DMS79 (cell line): ENCODE data around the gene RBMY1B.
"Not testable (repeated sequence)": the region's sequence is repeated elsewhere in the genome, so short reads cannot be mapped to it uniquely, and the experiment has no call there.

Experiments used
- DNase-seq: peaks from one replicate; lab custom pipeline; 2025; lab: John Stamatoyannopoulos, UW

The RBMY1B gene

DNA sequence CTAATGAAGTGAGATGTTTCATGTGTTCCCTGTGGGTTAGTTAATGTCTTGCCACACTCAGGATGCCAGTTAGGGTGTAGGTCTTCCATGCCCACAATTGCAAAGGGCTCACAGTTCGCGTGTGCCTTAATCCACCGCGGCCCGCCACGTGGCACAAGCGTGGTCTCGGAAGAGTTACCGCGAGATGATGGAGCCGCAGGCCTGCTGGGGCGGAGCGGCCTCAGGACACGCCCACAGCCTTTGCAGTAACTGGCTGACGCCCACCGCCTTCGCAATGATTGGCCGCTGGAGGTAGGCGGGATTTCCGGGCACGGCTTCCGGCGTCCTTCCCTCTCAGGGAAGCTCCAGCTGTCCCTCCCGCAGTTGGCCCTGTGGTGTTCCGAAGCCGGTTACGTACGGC is at the start of gene RBMY1B:
TSS of gene RBMY1B (plus strand) at position 301 of the 400 bp plus-strand sequence. CDS start 2,013 bp downstream, outside the sequence.
- DNase-seq: not testable (repeated sequence)

DNA sequence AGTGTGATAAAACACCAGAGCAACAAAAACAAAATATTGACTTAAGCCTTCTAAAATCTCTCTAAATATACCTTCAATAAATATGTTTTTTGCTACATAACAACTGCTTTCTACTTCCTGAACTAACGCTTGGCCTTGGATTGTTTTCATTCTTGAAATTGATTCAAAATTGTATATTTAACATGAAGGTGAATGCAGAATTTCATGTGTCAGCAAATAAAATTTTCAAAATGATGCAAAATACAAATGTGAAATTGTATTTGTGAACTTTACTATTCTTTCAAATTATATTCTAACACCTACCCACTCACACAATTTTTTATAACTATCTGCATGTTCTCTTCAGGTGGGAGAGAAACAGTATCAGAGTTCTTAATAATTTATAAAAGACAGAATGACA is 48.2 kb upstream of the RBMY1B start:
- DNase-seq: not testable (repeated sequence)

DNA sequence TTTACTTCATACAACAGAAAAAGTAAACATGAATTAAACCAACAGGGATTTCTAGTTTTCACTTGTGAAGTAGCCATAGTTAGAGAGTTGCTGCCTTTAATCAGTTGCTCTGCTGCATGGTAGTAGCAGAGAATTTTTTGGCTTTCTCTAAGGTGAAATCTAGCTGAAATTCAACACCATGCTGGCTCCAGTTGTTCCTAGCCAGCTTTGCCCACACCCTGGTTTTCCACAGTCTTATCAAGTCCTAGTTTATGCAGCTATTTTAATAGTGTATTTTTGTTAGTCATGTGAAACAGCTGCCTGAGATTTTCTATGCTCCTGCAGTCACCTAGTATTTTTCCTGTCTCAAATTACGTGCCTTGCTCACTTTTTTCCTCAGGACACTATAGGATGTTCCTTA is 28.2 kb upstream of the RBMY1B start:
- DNase-seq: no peak

DNA sequence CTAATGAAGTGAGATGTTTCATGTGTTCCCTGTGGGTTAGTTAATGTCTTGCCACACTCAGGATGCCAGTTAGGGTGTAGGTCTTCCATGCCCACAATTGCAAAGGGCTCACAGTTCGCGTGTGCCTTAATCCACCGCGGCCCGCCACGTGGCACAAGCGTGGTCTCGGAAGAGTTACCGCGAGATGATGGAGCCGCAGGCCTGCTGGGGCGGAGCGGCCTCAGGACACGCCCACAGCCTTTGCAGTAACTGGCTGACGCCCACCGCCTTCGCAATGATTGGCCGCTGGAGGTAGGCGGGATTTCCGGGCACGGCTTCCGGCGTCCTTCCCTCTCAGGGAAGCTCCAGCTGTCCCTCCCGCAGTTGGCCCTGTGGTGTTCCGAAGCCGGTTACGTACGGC is 23.4 kb downstream of the RBMY1B start, which contains the start of gene RBMY1A1:
TSS of gene RBMY1A1 (plus strand) at position 301 of the 400 bp plus-strand sequence. CDS start 2,013 bp downstream, outside the sequence.
- not testable (repeated sequence) for DNase-seq

DNA sequence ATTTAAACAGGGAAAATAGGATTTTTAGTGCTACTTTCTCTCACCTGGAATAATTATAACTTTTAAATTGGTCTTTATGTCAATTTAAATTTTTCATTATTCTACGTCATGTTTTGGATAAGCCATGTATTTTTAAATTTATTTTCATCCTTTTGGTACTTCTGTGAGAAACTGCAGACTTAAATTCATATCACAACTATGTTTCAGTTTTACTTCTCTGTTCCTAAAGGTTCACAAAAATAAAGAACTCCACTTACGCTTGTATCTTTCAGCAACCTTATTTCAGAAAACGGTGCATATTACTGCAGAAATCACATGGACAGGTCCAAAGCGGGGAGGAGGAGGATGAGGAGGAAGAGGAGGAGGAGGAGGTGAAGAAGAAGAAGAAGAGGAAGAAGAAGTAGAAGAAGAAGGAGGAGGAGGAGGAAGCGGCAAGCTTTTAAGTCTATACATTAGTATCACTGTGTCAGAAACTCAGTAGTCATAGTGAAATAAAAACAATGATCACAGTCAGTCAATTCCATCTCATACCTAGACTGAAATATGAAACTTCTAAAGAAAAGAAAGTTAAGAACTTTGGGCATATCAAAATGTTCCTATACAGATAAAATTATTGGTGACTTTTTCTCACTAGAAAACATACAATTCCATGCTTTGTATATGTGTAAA is 48.3 kb downstream of the RBMY1B start:
- not testable (repeated sequence) for DNase-seq
